ENCODE data around the gene AKAP6.
"Not testable (repeated sequence)": the region's sequence is repeated elsewhere in the genome, so short reads cannot be mapped to it uniquely, and the experiment has no call there.

AKAP6 gene

GRCh38 chr14:32460267-32460666 lies 131.2 kb downstream of the AKAP6 start:
- H3K4me3 Mint-ChIP-seq, result no peak overlapping the region
- no peaks in the 10 kb centered on the region for H3K4me1 Mint-ChIP-seq
- ATAC-seq (no peak), DNase-seq (ENCODE audit: low spot score in 2 of 2) (no peak)
- H3K36me3 Mint-ChIP-seq, result no peaks in the 10 kb centered on the region
- H3K9me3 Mint-ChIP-seq, result peaks cover 13% of the 10 kb centered on the region
- H3K27ac Mint-ChIP-seq, result no peak overlapping the region

- H3K36me3 Mint-ChIP-seq; H3K4me3 Mint-ChIP-seq; H3K27ac Mint-ChIP-seq; DNase-seq (ENCODE audit: low spot score in 2 of 2); ATAC-seq; H3K4me1 Mint-ChIP-seq: not testable (repeated sequence)
- H3K9me3 Mint-ChIP-seq, result peaks cover 13% of the 10 kb centered on the region
Observed at GRCh38 chr14:32462553-32462952, 133.5 kb downstream of the AKAP6 start.

- Mint-ChIP-seq H3K36me3 (no peaks in the 10 kb centered on the region), H3K9me3 (no peaks in the 10 kb centered on the region), H3K4me1 (no peaks in the 10 kb centered on the region), H3K27ac (no peak overlapping the region), H3K4me3 (no peak overlapping the region)
- DNase-seq (ENCODE audit: low spot score in 2 of 2) (no peak), ATAC-seq (no peak)
Observed at GRCh38 chr14:32468955-32469354, 139.9 kb downstream of the AKAP6 start.

DNA sequence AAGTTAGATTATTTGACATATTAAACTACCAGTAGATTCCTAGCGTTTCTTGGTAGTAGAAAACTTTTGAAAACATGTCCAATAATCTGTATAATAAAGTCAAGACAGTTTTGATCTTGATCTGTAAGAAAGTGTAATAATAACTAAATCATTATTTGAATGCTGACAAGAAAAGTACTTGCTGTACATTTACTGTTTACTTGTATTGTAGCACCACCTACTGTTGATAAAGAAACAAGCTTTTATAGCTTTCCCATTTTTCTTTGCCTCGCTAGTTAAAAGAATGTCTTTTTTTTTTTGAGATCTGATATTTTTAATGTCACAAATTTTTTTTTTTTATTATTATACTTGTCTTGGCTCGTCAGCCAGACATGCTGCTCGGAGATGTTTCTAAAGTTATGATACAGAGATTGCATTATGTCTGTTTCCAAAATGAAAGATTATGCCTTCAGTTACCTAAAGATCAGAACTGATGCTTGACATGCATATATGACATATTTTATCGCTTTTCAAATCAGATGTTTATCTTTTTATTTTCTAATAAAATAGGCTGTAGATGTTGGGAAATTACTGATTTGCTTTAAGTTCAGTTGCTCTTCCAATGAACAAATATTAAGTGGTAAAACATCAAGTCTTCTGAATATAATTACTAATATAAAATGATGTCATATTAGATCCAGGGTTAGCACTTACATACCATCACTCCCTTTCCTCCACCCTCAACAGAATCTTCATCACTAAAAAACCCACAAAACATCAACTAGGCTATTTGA lies 140.5 kb downstream of the AKAP6 start:
- no peaks in the 10 kb centered on the region for H3K9me3 Mint-ChIP-seq
- no peaks in the 10 kb centered on the region for H3K36me3 Mint-ChIP-seq
- H3K4me1 Mint-ChIP-seq, result no peaks in the 10 kb centered on the region
- H3K27ac Mint-ChIP-seq, result no peak overlapping the region
- DNase-seq (ENCODE audit: low spot score in 2 of 2), result no peak
- H3K4me3 Mint-ChIP-seq, result no peak overlapping the region
- ATAC-seq, result no peak

DNA sequence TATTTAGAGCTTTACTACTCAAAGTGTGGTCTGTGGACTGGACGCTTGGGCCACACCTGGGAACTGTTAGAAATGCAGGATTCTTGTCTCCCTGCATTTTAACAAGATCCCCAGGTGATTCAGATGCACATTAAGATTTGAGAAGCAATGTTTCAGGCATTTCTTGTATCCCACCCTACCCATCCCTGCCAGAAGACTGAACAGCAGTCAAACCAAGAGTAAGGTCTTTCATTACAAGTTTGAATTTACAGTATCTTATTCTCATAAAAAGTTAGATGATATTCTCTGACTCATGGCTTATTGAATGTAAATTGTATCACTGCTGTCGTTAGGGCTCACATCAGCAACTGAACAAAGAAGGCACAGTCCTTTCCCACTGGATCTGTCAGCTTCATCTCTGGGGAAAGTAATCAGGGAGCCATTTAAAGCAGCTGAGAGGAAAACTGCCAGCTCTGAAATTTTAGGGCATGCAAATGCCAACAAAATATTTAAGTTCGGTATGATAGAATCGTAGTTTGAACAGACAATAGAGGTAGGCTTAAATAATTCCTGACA lies 141.1 kb downstream of the AKAP6 start:
- no peak overlapping the region for H3K4me3 Mint-ChIP-seq
- H3K36me3 Mint-ChIP-seq, result no peaks in the 10 kb centered on the region
- H3K4me1 Mint-ChIP-seq, result no peaks in the 10 kb centered on the region

GRCh38 chr14:32471181-32471580 lies 142.1 kb downstream of the AKAP6 start:
- no peaks in the 10 kb centered on the region for H3K9me3 Mint-ChIP-seq
- H3K36me3 Mint-ChIP-seq, result no peaks in the 10 kb centered on the region
- DNase-seq (ENCODE audit: low spot score in 2 of 2), result no peak
- H3K4me1 Mint-ChIP-seq, result no peaks in the 10 kb centered on the region
- H3K27ac Mint-ChIP-seq, result no peak overlapping the region
- ATAC-seq, result no peak
- no peak overlapping the region for H3K4me3 Mint-ChIP-seq

More for the DNA sequence above, 141.1 kb downstream of the AKAP6 start:
- ATAC-seq (no peak), DNase-seq (ENCODE audit: low spot score in 2 of 2) (no peak)
- Mint-ChIP-seq H3K9me3 (no peaks in the 10 kb centered on the region), H3K27ac (no peak overlapping the region)

DNA sequence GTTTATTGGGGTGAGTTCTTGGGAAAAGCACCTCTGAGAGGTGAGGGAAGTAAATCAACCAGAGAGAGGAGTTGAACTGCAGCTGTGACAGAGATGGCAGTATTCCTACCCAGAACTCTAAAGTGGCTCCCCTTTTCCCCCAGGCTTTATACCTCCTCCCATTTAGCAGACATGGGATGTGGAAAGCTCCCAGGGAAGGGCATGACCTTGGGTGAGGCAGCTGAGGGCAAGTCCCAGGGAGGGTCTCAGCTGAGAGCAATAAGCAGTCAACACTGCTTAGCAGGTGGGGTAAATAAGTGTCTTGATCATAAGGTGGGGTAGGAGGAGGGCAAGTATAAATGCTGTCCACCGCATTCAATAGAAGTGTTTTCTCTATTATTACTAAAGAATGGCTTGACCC lies 143.0 kb downstream of the AKAP6 start:
- no peak for ATAC-seq
- DNase-seq (ENCODE audit: low spot score in 2 of 2), result no peak
- H3K4me1 Mint-ChIP-seq, result no peaks in the 10 kb centered on the region
- H3K9me3 Mint-ChIP-seq, result no peaks in the 10 kb centered on the region
- no peaks in the 10 kb centered on the region for H3K36me3 Mint-ChIP-seq
- H3K27ac Mint-ChIP-seq, result no peak overlapping the region
- H3K4me3 Mint-ChIP-seq, result no peak overlapping the region

DNA sequence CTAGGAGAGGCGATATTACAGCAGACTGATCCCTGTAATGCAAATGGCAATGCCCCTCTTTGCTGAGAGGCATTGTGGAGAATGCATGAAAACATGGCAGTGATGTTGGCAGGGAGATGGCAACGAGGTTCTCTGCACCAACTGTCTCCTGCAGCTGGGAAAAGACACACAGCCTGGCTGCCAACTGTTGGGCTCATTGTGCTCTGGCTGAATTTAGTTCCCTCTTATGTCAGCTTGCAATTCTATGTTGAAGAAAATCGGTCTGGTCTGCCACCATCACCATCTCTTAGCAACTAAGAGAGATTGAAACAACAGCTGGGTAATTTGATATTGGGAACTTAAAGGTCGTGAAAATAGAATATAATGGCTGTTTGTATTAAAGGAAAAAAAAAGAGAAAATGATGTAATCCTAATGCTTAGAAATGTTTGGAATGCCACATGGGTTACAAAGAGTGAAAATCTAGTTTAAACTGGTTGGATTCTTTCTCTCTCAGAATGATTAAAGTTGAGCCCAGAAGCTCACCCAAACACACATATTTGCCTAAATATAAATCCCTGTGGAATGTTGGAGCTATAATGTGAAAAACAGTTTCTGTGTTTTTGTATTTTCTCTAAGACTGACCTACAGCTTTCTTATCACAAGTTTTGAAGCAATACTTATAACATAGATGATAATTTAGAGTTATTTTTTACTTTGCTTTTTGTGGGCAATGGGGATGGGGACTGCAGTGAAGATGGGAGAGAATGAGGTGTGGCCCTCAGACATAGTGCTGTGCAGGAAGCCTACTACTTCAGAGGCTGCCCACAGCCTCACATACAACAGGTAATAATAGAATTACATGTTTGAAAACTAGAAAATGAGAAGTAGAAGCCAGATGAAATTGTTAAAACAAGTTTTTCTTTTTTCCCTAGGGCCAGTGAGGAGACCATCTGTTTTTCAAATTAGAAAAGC lies 143.7 kb downstream of the AKAP6 start:
- no peak overlapping the region for H3K4me3 Mint-ChIP-seq
- ATAC-seq (no peak), DNase-seq (ENCODE audit: low spot score in 2 of 2) (no peak)
- H3K27ac Mint-ChIP-seq, result no peak overlapping the region
- no peaks in the 10 kb centered on the region for H3K4me1 Mint-ChIP-seq
- H3K9me3 Mint-ChIP-seq, result no peaks in the 10 kb centered on the region
- H3K36me3 Mint-ChIP-seq, result no peaks in the 10 kb centered on the region

- DNase-seq (ENCODE audit: low spot score in 2 of 2) (no peak), ATAC-seq (no peak)
- no peaks in the 10 kb centered on the region for H3K36me3 Mint-ChIP-seq
- H3K4me3 Mint-ChIP-seq, result no peak overlapping the region
- no peak overlapping the region for H3K27ac Mint-ChIP-seq
- H3K9me3 Mint-ChIP-seq, result no peaks in the 10 kb centered on the region
- H3K4me1 Mint-ChIP-seq, result no peaks in the 10 kb centered on the region
Observed at GRCh38 chr14:32473464-32473855, 144.4 kb downstream of the AKAP6 start.

DNA sequence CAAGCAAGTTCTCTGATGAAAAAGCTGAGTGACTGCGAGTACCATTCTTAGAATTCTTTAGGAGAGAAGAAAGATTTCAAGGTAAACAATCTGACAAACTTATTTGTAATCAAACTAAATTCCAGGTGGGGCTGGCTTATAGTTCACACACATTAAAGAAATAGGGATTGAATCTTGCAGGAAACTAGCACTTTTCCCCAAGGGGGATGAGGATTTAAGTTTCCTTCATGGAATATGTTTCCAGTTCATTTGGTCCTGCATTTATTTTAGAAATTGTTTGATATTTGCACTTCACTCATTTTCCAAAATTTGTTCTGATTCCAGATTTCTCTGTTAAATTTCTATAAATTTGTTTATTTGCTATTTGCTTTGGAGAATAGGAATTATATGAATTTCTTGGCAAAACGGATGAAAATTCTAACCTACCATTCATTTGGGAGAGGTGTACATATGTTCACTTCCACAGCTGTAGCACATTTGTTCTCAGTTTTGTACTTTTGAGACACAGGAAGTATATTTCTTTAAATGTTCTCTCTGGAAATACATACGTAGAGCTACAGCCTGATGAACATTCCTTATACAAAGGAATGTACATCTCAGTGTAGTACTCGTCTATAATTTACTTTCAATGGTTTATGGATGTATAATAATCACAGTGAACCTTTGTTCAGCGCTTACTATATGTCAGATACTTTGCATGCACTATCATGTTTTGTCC lies 145.5 kb downstream of the AKAP6 start:
- Mint-ChIP-seq H3K9me3 (no peaks in the 10 kb centered on the region), H3K4me1 (no peaks in the 10 kb centered on the region), H3K36me3 (no peaks in the 10 kb centered on the region), H3K4me3 (no peak overlapping the region), H3K27ac (no peak overlapping the region)
- DNase-seq (ENCODE audit: low spot score in 2 of 2) (no peak), ATAC-seq (no peak)

GRCh38 chr14:32476532-32476931 lies 147.4 kb downstream of the AKAP6 start:
- no peaks in the 10 kb centered on the region for H3K9me3 Mint-ChIP-seq
- H3K4me1 Mint-ChIP-seq, result no peaks in the 10 kb centered on the region
- H3K36me3 Mint-ChIP-seq, result no peaks in the 10 kb centered on the region
- no peak for ATAC-seq
- H3K4me3 Mint-ChIP-seq, result no peak overlapping the region
- no peak overlapping the region for H3K27ac Mint-ChIP-seq
- DNase-seq (ENCODE audit: low spot score in 2 of 2), result no peak

DNA sequence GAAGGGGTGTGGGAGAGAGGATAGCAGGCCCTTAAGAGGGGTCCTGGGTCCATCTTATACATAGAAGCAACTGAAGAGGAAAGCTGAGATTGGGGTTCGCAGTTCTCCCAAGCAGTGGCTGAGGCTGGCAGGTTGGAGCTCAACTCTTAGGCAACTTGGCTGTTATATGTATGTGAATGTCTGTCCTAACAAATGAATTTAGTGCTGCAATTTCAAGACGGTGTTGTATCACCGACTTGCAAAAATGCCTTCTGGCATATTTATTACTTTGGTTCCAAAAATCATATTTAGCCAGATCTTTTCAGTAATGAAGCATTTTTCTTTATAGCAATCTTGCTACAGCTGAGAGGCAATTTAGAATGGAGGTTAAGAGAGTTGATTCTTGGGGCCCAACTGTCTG lies 148.3 kb downstream of the AKAP6 start:
- Mint-ChIP-seq H3K27ac (no peak overlapping the region), H3K4me1 (no peaks in the 10 kb centered on the region), H3K36me3 (no peaks in the 10 kb centered on the region), H3K4me3 (no peak overlapping the region), H3K9me3 (no peaks in the 10 kb centered on the region)
- ATAC-seq (no peak), DNase-seq (ENCODE audit: low spot score in 2 of 2) (no peak)

- Mint-ChIP-seq H3K4me3 (no peak overlapping the region), H3K36me3 (no peaks in the 10 kb centered on the region), H3K27ac (no peak overlapping the region), H3K4me1 (no peaks in the 10 kb centered on the region), H3K9me3 (no peaks in the 10 kb centered on the region)
- DNase-seq (ENCODE audit: low spot score in 2 of 2) (no peak), ATAC-seq (no peak)
Observed at GRCh38 chr14:32478050-32478449, 149.0 kb downstream of the AKAP6 start.

- DNase-seq (ENCODE audit: low spot score in 2 of 2) (no peak), ATAC-seq (no peak)
- Mint-ChIP-seq H3K9me3 (no peaks in the 10 kb centered on the region), H3K27ac (no peak overlapping the region), H3K36me3 (no peaks in the 10 kb centered on the region), H3K4me1 (no peaks in the 10 kb centered on the region), H3K4me3 (no peak overlapping the region)
Observed at GRCh38 chr14:32480337-32480736, 151.2 kb downstream of the AKAP6 start.

DNA sequence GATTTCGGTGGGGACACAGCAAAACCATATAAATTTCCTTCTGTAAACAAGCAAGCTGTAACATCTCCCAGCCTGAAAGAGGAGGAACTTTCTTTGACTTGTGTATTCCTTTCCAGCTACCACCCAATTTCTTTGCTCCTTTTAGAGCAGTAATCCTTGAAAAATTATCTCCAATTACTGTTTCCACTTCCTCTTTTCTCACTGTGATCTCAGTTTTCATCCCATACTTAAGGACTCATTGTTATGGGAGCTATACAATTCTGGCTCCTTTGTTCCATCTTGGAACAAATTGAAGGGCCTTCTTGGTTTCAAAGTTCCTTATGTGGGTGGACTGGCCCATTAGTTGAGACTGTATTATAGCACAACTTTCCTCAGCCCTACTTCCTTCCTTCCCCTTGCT lies 152.6 kb downstream of the AKAP6 start:
- DNase-seq (ENCODE audit: low spot score in 2 of 2), result no peak
- H3K27ac Mint-ChIP-seq, result no peak overlapping the region
- H3K4me3 Mint-ChIP-seq, result no peak overlapping the region
- H3K36me3 Mint-ChIP-seq, result no peaks in the 10 kb centered on the region
- H3K4me1 Mint-ChIP-seq, result no peaks in the 10 kb centered on the region
- no peaks in the 10 kb centered on the region for H3K9me3 Mint-ChIP-seq
- no peak for ATAC-seq
